ENCODE measurements around the gene SAP30. TPM values are rescaled to one million over a fixed set of nuclear protein-coding genes. Genes with fewer than 3 reads are reported as not detected.

SAP30 gene
- total RNA-seq, 5 donors from 2014 or later (not counting 1 experiment from before 2014, with no cell fraction given): 2.8 to 5.8 (median 4.1) TPM

DNA sequence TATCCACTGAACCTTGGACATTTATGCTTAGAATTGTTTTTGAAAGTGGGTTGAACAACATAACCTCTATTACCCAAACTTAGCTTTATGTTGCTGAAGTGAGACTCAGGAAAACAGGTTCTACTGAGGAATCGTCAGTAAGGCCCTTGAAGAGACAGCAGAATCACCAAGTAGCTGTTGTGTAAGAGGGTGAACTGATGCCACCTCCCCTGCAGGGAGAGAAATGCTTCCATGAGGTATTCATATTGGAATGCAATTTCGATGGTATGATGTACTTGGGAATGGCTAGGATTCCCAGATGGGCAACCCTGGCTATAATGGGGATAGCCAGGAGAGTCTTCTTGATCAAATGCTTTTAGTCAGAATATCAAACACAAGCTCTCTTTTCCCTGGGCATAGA lies 32.3 kb downstream of the SAP30 start:
- no peak overlapping the region for H3K27ac Mint-ChIP-seq
- Histone ChIP-seq H3K36me3 (ENCODE audit: control insufficient read depth in 2 of 2, extremely low read depth in 1 of 2, insufficient read depth in 1 of 2, low read length in 1 of 2) (no peaks in the 10 kb centered on the region), H3K4me1 (ENCODE audit: control insufficient read depth in 1 of 2, extremely low read depth in 1 of 2, insufficient read depth in 2 of 2, low read length in 2 of 2) (no peaks in the 10 kb centered on the region), H3K27ac (ENCODE audit: low read length) (no peak overlapping the region), H3K9me3 (no peaks in the 10 kb centered on the region), H3K4me3 (ENCODE audit: control insufficient read depth in 1 of 2, extremely low read depth in 1 of 2, low read length in 1 of 2) (no peak overlapping the region), H3K27me3 (replicated peaks in 1 of 2; ENCODE audit: control insufficient read depth in 2 of 2, extremely low read depth in 1 of 2, insufficient read depth in 2 of 2, low read length in 1 of 2) (no peaks in the 10 kb centered on the region)
- H3K4me3 Mint-ChIP-seq: no peak overlapping the region
- CTCF ChIA-PET: interaction anchor here in 1 of 2 donors (1.1 to 1.8 kb wide), 2 partner anchors 14 to 84 kb away, joined by 4 read pairs; no protein-coding TSS in a partner anchor
- POLR2A ChIA-PET: no interaction called here
- DNase-seq: no peak
- WGBS (ENCODE audit: insufficient coverage): no CpG with 5 or more reads among the region's 2 CpGs
- H3K9me3 Mint-ChIP-seq: no peaks in the 10 kb centered on the region
- no peaks in the 10 kb centered on the region for H3K36me3 Mint-ChIP-seq
- no peaks in the 10 kb centered on the region for H3K27me3 Mint-ChIP-seq
- no peaks in the 10 kb centered on the region for H3K4me1 Mint-ChIP-seq
- ATAC-seq (replicated peaks in 1 of 4): no peak

DNA sequence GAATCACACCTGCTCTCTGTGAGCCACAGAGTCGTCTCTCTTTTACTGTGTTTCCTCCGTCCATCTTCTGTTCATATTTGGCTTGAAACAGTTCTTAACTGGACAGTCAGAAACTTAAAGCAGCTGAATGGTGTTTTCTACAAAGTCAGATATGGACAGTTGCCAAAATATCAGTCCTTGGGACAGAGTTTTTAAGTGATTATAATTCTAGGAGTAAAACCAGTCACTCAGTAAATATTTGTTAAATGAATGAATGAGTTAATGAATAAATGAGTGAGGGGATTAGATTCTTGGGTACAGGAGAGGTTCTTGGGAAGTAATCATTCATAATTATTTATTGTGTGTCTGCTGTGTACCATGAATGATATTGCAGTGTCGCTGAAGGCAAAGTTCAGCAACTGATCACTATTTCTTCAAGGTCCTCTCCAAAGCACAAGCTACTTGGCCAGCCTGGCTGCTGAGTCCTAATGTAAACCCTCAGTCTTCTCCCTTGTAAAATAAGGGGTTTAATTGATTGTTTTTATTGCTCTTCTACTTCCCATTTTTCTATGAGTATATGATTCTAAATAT lies 33.6 kb downstream of the SAP30 start:
- H3K9me3 Mint-ChIP-seq: no peaks in the 10 kb centered on the region
- H3K27ac Mint-ChIP-seq: no peak overlapping the region
- POLR2A ChIA-PET: interaction anchor here in 1 of 2 donors (0.7 kb wide), 1 partner anchor 9 kb away, joined by 4 read pairs; no protein-coding TSS in a partner anchor
- Histone ChIP-seq H3K4me1 (ENCODE audit: control insufficient read depth in 1 of 2, extremely low read depth in 1 of 2, insufficient read depth in 2 of 2, low read length in 2 of 2) (no peaks in the 10 kb centered on the region), H3K27ac (ENCODE audit: low read length) (no peak overlapping the region), H3K4me3 (ENCODE audit: control insufficient read depth in 1 of 2, extremely low read depth in 1 of 2, low read length in 1 of 2) (no peak overlapping the region), H3K36me3 (ENCODE audit: control insufficient read depth in 2 of 2, extremely low read depth in 1 of 2, insufficient read depth in 1 of 2, low read length in 1 of 2) (no peaks in the 10 kb centered on the region), H3K9me3 (no peaks in the 10 kb centered on the region), H3K27me3 (replicated peaks in 1 of 2; ENCODE audit: control insufficient read depth in 2 of 2, extremely low read depth in 1 of 2, insufficient read depth in 2 of 2, low read length in 1 of 2) (no peaks in the 10 kb centered on the region)
- 65% methylated on average over 2 of the region's 3 CpGs for WGBS (ENCODE audit: insufficient coverage)
- H3K4me3 Mint-ChIP-seq: no peak overlapping the region
- H3K36me3 Mint-ChIP-seq: no peaks in the 10 kb centered on the region
- no peak for DNase-seq
- CTCF ChIA-PET: interaction anchor here in 1 of 2 donors (1.0 kb wide), 1 partner anchor 90 kb away, joined by 3 read pairs; no protein-coding TSS in a partner anchor
- H3K4me1 Mint-ChIP-seq: no peaks in the 10 kb centered on the region
- ATAC-seq (replicated peaks in 1 of 4): no peak
- no peaks in the 10 kb centered on the region for H3K27me3 Mint-ChIP-seq

DNA sequence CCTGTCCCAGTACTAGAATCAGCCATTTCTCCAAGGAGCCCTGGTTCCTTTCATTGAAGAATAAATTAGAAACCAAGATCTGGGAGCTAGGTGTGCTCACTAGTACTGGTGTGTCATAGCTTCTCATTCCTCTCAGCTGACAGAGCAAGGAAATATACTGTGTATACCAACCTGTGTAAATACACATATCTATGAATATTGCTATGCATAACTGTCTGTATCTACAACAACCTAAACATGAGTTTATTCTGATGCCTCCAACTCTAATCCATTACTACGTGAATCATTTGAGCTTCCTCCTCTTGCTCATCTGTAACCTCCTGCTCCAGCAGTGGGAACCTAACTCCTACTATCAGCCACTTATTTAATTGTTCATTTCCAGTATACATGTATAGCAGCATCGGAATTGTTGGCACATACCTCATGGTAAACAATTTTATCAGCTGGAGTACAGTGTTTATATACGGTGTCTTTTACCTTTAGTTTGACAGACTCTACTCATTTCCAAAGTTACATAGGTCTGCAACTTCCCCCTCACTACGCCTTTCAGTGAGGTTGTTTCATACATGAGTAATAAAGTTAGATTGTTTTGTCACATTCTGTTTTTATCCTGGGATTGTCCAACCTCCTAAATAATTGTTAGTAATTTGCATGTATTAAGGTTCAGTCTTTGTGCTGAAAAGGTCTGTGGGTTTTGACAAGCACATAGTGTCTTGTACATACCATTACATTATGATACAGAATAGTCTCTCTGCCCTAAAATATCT lies 35.3 kb downstream of the SAP30 start:
- no peaks in the 10 kb centered on the region for H3K27me3 ChIP-seq (replicated peaks in 1 of 2; ENCODE audit: control insufficient read depth in 2 of 2, extremely low read depth in 1 of 2, insufficient read depth in 2 of 2, low read length in 1 of 2)
- no peaks in the 10 kb centered on the region for H3K27me3 Mint-ChIP-seq
- DNase-seq (no peak), ATAC-seq (replicated peaks in 1 of 4) (no peak)
- 80% methylated on average over 1 of the region's 4 CpGs for WGBS (ENCODE audit: insufficient coverage)
- H3K4me3 ChIP-seq (ENCODE audit: control insufficient read depth in 1 of 2, extremely low read depth in 1 of 2, low read length in 1 of 2): no peak overlapping the region
- no peaks in the 10 kb centered on the region for H3K36me3 ChIP-seq (ENCODE audit: control insufficient read depth in 2 of 2, extremely low read depth in 1 of 2, insufficient read depth in 1 of 2, low read length in 1 of 2)
- H3K9me3 ChIP-seq: no peaks in the 10 kb centered on the region
- no peak overlapping the region for H3K27ac ChIP-seq (ENCODE audit: low read length)
- no peaks in the 10 kb centered on the region for H3K4me1 Mint-ChIP-seq
- no peaks in the 10 kb centered on the region for H3K9me3 Mint-ChIP-seq
- H3K4me1 ChIP-seq (ENCODE audit: control insufficient read depth in 1 of 2, extremely low read depth in 1 of 2, insufficient read depth in 2 of 2, low read length in 2 of 2): no peaks in the 10 kb centered on the region
- H3K36me3 Mint-ChIP-seq: no peaks in the 10 kb centered on the region
- ChIA-PET POLR2A (interaction anchor here in 1 of 2 donors (0.6 kb wide), 1 partner anchor 378 kb away, joined by 3 read pairs; no protein-coding TSS in a partner anchor), CTCF (interaction anchor here (0.9 to 1.5 kb wide), 3 partner anchors 87 to 392 kb away, joined by 4 to 9 read pairs (median 4); no protein-coding TSS in a partner anchor)
- H3K27ac Mint-ChIP-seq: no peak overlapping the region
- no peak overlapping the region for H3K4me3 Mint-ChIP-seq

DNA sequence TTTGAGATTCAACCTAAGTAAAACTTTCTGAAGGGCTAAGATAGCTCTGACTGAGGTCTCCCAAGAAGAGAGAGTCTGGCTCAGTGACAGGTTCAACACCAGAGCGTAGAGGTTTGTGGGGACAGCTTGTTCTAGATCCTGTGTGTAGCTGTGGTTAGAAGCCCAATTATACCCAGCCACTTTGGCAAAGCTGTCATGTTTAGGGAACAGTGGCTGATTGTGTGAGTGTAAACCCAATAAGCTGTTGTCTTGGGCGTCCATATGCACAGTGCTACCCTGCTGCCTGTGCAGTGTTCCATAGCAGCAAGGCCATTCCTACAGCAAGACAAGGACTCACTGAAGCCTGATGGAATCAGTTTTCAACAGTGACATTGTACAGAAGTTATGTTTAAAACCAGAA lies 39.3 kb downstream of the SAP30 start:
- H3K27ac Mint-ChIP-seq: no peak overlapping the region
- H3K4me3 ChIP-seq (ENCODE audit: control insufficient read depth in 1 of 2, extremely low read depth in 1 of 2, low read length in 1 of 2): no peak overlapping the region
- WGBS (ENCODE audit: insufficient coverage): 40% methylated on average over 2 of the region's 2 CpGs
- H3K27me3 ChIP-seq (replicated peaks in 1 of 2; ENCODE audit: control insufficient read depth in 2 of 2, extremely low read depth in 1 of 2, insufficient read depth in 2 of 2, low read length in 1 of 2): no peaks in the 10 kb centered on the region
- H3K27ac ChIP-seq (ENCODE audit: low read length): no peak overlapping the region
- no peak overlapping the region for H3K4me3 Mint-ChIP-seq
- ChIA-PET CTCF (interaction anchor here in 1 of 2 donors (0.6 to 1.7 kb wide), 3 partner anchors 10 to 91 kb away, joined by 3 to 8 read pairs (median 3); no protein-coding TSS in a partner anchor), POLR2A (no interaction called here)
- no peaks in the 10 kb centered on the region for H3K9me3 Mint-ChIP-seq
- no peaks in the 10 kb centered on the region for H3K4me1 Mint-ChIP-seq
- H3K36me3 ChIP-seq (ENCODE audit: control insufficient read depth in 2 of 2, extremely low read depth in 1 of 2, insufficient read depth in 1 of 2, low read length in 1 of 2): no peaks in the 10 kb centered on the region
- no peak for ATAC-seq (replicated peaks in 1 of 4)
- H3K36me3 Mint-ChIP-seq: no peaks in the 10 kb centered on the region
- no peaks in the 10 kb centered on the region for H3K27me3 Mint-ChIP-seq
- H3K9me3 ChIP-seq: no peaks in the 10 kb centered on the region
- no peaks in the 10 kb centered on the region for H3K4me1 ChIP-seq (ENCODE audit: control insufficient read depth in 1 of 2, extremely low read depth in 1 of 2, insufficient read depth in 2 of 2, low read length in 2 of 2)
- no peak for DNase-seq

DNA sequence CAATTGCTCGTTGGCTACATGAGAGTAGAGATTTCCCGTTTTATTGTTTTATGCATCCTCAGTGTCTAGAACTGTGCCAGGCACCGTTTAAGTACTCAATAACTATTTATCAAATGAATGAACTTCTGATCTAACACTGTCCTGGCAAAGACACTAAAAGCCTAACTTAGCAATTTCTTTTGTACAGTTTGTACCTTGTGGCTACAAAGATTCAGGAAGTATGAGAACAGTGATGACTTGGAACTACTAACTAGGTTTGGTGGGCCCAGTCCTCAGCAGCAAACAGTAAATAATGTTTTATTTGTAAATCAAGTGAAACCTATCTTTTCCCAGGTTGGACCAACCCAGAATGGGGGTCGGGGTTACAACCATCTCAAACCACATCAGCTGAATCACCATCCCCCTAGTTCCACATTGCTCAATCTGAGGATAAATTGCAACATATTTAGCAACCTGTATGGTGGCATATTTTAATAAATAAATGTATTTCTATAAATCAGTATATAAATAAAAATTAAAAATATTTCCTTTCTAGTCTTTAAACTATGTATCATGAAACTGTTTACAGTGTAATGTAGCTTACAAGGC lies 40.4 kb downstream of the SAP30 start:
- no CpG with 5 or more reads among the region's 4 CpGs for WGBS (ENCODE audit: insufficient coverage)
- CTCF ChIA-PET: interaction anchor here (1.2 to 3.2 kb wide), 7 partner anchors 9 to 397 kb away, joined by 3 to 15 read pairs (median 8); no protein-coding TSS in a partner anchor
- Histone ChIP-seq H3K27ac (ENCODE audit: low read length) (no peak overlapping the region), H3K4me1 (ENCODE audit: control insufficient read depth in 1 of 2, extremely low read depth in 1 of 2, insufficient read depth in 2 of 2, low read length in 2 of 2) (no peaks in the 10 kb centered on the region), H3K9me3 (no peaks in the 10 kb centered on the region), H3K4me3 (ENCODE audit: control insufficient read depth in 1 of 2, extremely low read depth in 1 of 2, low read length in 1 of 2) (no peak overlapping the region), H3K27me3 (replicated peaks in 1 of 2; ENCODE audit: control insufficient read depth in 2 of 2, extremely low read depth in 1 of 2, insufficient read depth in 2 of 2, low read length in 1 of 2) (no peaks in the 10 kb centered on the region), H3K36me3 (ENCODE audit: control insufficient read depth in 2 of 2, extremely low read depth in 1 of 2, insufficient read depth in 1 of 2, low read length in 1 of 2) (no peaks in the 10 kb centered on the region)
- H3K9me3 Mint-ChIP-seq: no peaks in the 10 kb centered on the region
- POLR2A ChIA-PET: no interaction called here
- H3K4me1 Mint-ChIP-seq: no peaks in the 10 kb centered on the region
- no peaks in the 10 kb centered on the region for H3K36me3 Mint-ChIP-seq
- no peak overlapping the region for H3K27ac Mint-ChIP-seq
- no peaks in the 10 kb centered on the region for H3K27me3 Mint-ChIP-seq
- DNase-seq (no peak), ATAC-seq (replicated peaks in 1 of 4) (no peak)
- H3K4me3 Mint-ChIP-seq: no peak overlapping the region

DNA sequence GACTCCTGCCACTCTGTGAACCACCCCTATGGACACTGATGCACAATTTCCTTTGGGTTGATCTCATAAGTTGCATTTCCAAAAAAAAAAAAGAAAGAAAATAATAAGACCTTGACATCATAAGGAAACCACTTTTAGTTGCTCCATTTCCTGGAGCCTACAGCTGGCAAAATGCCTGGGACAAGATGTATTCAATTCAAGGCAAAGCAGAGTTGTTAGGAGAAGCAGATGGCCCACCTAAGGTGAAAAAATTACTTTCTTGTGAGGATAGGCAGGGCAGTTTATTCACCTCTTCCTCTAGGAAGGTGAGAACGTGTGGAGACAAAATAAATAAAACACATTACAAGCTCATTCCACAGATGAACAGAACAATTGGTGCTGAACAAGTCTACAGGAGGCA lies 42.3 kb downstream of the SAP30 start:
- H3K9me3 Mint-ChIP-seq: no peaks in the 10 kb centered on the region
- no peaks in the 10 kb centered on the region for H3K9me3 ChIP-seq
- no peak for ATAC-seq (replicated peaks in 1 of 4)
- no peaks in the 10 kb centered on the region for H3K4me1 ChIP-seq (ENCODE audit: control insufficient read depth in 1 of 2, extremely low read depth in 1 of 2, insufficient read depth in 2 of 2, low read length in 2 of 2)
- WGBS (ENCODE audit: insufficient coverage): no CpG with 5 or more reads among the region's 1 CpG
- H3K36me3 Mint-ChIP-seq: no peaks in the 10 kb centered on the region
- no peaks in the 10 kb centered on the region for H3K36me3 ChIP-seq (ENCODE audit: control insufficient read depth in 2 of 2, extremely low read depth in 1 of 2, insufficient read depth in 1 of 2, low read length in 1 of 2)
- H3K27me3 ChIP-seq (replicated peaks in 1 of 2; ENCODE audit: control insufficient read depth in 2 of 2, extremely low read depth in 1 of 2, insufficient read depth in 2 of 2, low read length in 1 of 2): no peaks in the 10 kb centered on the region
- no peak for DNase-seq
- ChIA-PET POLR2A (interaction anchor here in 1 of 2 donors (0.6 kb wide), 1 partner anchor 8 kb away, joined by 4 read pairs; no protein-coding TSS in a partner anchor), CTCF (interaction anchor here (0.6 to 3.2 kb wide), 11 partner anchors 7 to 399 kb away, joined by 3 to 15 read pairs (median 4); partner anchors contain the start of gene SCRG1 (in 1 of the 2))
- H3K27ac Mint-ChIP-seq: no peak overlapping the region
- H3K4me3 Mint-ChIP-seq: no peak overlapping the region
- no peaks in the 10 kb centered on the region for H3K27me3 Mint-ChIP-seq
- H3K4me3 ChIP-seq (ENCODE audit: control insufficient read depth in 1 of 2, extremely low read depth in 1 of 2, low read length in 1 of 2): no peak overlapping the region
- H3K4me1 Mint-ChIP-seq: no peaks in the 10 kb centered on the region
- H3K27ac ChIP-seq (ENCODE audit: low read length): no peak overlapping the region

All from T-cell (primary cell).